ENCODE measurements around the gene RNASEL. TPM values are rescaled to one million over a fixed set of nuclear protein-coding genes. Genes with fewer than 3 reads are reported as not detected.

The RNASEL gene
- polyA plus RNA-seq, 1 of the 3 experiments (the other 2 are of a cell fraction), result not detected

DNA sequence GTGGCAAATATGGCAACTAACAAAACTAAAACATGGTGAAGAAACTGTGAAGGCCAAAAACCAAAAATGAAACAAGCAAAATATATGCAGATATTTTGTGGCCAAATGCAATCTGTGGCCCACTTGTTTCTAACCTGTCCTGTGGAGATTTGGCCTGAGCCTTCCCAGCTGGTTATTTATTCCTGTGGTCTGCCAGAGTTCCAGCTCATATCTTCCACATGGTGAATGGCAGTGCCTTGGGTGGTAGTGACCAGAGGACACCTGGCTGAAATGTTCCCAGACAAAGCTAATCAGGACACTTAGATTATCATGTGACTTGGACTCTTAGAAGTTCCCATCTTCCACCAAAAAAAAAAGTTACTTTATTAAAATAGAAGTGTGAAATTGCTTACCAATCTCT lies 39.7 kb downstream of the RNASEL start:
- ChIA-PET POLR2A (no interaction called here), CTCF (no interaction called here)
- DNase-seq, result no peak
- no peaks in the 10 kb centered on the region for H3K4me1 ChIP-seq (ENCODE audit: control insufficient read depth in 1 of 2, insufficient read depth in 2 of 2, low read depth in 1 of 2, low read length in 1 of 2)
- no peak overlapping the region for H3K4me3 ChIP-seq (ENCODE audit: low read depth in 2 of 2, low read length in 1 of 2)
- H3K9me3 ChIP-seq, result no peaks in the 10 kb centered on the region
- no peak overlapping the region for H3K27ac ChIP-seq (ENCODE audit: low read depth in 2 of 2, low read length in 1 of 2)
- H3K4me2 ChIP-seq, result no peak overlapping the region
- no peaks in the 10 kb centered on the region for H3K79me2 ChIP-seq (ENCODE audit: insufficient read depth)
- no peaks in the 10 kb centered on the region; the same call in 1 of the 2 replicates for H3K9me2 ChIP-seq
- no peak overlapping the region for H3K9ac ChIP-seq
- H3K27me3 ChIP-seq (ENCODE audit: insufficient read depth), result no peaks in the 10 kb centered on the region
- no peaks in the 10 kb centered on the region for H3F3A ChIP-seq (replicated peaks; ENCODE audit: insufficient read depth)
- TF ChIP-seq ELF1 (IDR thresholded peaks at IDR 0.05) (no peak), EP300 (IDR thresholded peaks at IDR 0.05; ENCODE audit: borderline replicate concordance in 1 of 2, low read depth in 1 of 2, low read length in 1 of 2) (no peak), TEAD4 (IDR thresholded peaks at IDR 0.05; ENCODE audit: borderline replicate concordance, insufficient read depth) (no peak), TCF12 (IDR thresholded peaks at IDR 0.05) (no peak), FOXJ3 (CRISPR knock-in tag; IDR thresholded peaks at IDR 0.05) (no peak), YY1 (IDR thresholded peaks at IDR 0.05; ENCODE audit: low read depth) (no peak), EZH2phosphoT487 (IDR thresholded peaks at IDR 0.05; ENCODE audit: borderline replicate concordance, low read depth) (no peak), TAF1 (IDR thresholded peaks at IDR 0.05; ENCODE audit: borderline replicate concordance, low read depth, low read length) (no peak), CHD2 (IDR thresholded peaks at IDR 0.05; ENCODE audit: low read length, partially characterized antibody) (no peak), POLR2AphosphoS5 (IDR thresholded peaks at IDR 0.05; ENCODE audit: low read depth, low read length) (no peak), NRF1 (IDR thresholded peaks at IDR 0.05; ENCODE audit: low read depth, low read length) (no peak), JUND (IDR thresholded peaks at IDR 0.05) (no peak), GATA2 (CRISPR knock-in tag; IDR thresholded peaks at IDR 0.05) (no peak)
- TF ChIP-seq, protein P1, sequence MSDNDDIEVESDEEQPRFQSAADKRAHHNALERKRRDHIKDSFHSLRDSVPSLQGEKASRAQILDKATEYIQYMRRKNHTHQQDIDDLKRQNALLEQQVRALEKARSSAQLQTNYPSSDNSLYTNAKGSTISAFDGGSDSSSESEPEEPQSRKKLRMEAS (IDR thresholded peaks at IDR 0.05; ENCODE audit: low read depth), result no peak
- TF ChIP-seq, protein P2, sequence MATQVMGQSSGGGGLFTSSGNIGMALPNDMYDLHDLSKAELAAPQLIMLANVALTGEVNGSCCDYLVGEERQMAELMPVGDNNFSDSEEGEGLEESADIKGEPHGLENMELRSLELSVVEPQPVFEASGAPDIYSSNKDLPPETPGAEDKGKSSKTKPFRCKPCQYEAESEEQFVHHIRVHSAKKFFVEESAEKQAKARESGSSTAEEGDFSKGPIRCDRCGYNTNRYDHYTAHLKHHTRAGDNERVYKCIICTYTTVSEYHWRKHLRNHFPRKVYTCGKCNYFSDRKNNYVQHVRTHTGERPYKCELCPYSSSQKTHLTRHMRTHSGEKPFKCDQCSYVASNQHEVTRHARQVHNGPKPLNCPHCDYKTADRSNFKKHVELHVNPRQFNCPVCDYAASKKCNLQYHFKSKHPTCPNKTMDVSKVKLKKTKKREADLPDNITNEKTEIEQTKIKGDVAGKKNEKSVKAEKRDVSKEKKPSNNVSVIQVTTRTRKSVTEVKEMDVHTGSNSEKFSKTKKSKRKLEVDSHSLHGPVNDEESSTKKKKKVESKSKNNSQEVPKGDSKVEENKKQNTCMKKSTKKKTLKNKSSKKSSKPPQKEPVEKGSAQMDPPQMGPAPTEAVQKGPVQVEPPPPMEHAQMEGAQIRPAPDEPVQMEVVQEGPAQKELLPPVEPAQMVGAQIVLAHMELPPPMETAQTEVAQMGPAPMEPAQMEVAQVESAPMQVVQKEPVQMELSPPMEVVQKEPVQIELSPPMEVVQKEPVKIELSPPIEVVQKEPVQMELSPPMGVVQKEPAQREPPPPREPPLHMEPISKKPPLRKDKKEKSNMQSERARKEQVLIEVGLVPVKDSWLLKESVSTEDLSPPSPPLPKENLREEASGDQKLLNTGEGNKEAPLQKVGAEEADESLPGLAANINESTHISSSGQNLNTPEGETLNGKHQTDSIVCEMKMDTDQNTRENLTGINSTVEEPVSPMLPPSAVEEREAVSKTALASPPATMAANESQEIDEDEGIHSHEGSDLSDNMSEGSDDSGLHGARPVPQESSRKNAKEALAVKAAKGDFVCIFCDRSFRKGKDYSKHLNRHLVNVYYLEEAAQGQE (IDR thresholded peaks at IDR 0.05; ENCODE audit: low read depth, low read length), result no peak
- TF ChIP-seq, protein P3, sequence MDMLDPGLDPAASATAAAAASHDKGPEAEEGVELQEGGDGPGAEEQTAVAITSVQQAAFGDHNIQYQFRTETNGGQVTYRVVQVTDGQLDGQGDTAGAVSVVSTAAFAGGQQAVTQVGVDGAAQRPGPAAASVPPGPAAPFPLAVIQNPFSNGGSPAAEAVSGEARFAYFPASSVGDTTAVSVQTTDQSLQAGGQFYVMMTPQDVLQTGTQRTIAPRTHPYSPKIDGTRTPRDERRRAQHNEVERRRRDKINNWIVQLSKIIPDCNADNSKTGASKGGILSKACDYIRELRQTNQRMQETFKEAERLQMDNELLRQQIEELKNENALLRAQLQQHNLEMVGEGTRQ (IDR thresholded peaks at IDR 0.05; ENCODE audit: borderline replicate concordance, low read depth, low read length), result no peak
- TF ChIP-seq, protein P4, sequence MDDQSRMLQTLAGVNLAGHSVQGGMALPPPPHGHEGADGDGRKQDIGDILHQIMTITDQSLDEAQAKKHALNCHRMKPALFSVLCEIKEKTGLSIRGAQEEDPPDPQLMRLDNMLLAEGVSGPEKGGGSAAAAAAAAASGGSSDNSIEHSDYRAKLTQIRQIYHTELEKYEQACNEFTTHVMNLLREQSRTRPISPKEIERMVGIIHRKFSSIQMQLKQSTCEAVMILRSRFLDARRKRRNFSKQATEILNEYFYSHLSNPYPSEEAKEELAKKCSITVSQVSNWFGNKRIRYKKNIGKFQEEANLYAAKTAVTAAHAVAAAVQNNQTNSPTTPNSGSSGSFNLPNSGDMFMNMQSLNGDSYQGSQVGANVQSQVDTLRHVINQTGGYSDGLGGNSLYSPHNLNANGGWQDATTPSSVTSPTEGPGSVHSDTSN (IDR thresholded peaks at IDR 0.05), result no peak
- TF ChIP-seq, protein P5, sequence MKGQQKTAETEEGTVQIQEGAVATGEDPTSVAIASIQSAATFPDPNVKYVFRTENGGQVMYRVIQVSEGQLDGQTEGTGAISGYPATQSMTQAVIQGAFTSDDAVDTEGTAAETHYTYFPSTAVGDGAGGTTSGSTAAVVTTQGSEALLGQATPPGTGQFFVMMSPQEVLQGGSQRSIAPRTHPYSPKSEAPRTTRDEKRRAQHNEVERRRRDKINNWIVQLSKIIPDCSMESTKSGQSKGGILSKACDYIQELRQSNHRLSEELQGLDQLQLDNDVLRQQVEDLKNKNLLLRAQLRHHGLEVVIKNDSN (IDR thresholded peaks at IDR 0.05; ENCODE audit: borderline replicate concordance, low read depth), result no peak
- no peaks in the 10 kb centered on the region for H4K20me1 ChIP-seq (ENCODE audit: insufficient read depth)
- no peaks in the 10 kb centered on the region for H3K36me3 ChIP-seq (replicated peaks in 1 of 2; ENCODE audit: control insufficient read depth in 1 of 2, insufficient read depth in 2 of 2, low read length in 1 of 2)
- no peak overlapping the region for H2AFZ ChIP-seq (ENCODE audit: low read depth)
